Activated T-cell treated with anti-CD3 and anti-CD28 coated beads for 1 hour (primary cell): ENCODE results near the gene CRHBP.
"Not testable (repeated sequence)": the region's sequence is repeated elsewhere in the genome, so short reads cannot be mapped to it uniquely, and the experiment has no call there.

Experiments used
- DNase-seq: peaks from one replicate; pipeline ENCODE4 v3.0.0-alpha.2; 2020; ENCODE audit warnings: low read depth

Gene CRHBP

GRCh38 chr5:76952795-76953536, at the start of gene CRHBP:
CRHBP (plus strand) TSS chr5:76953045; CDS start chr5:76953135, 90 bp downstream.
- DNase-seq: no peak

GRCh38 chr5:76908166-76908565, 44.7 kb upstream of the CRHBP start:
- no peak for DNase-seq

- not testable (repeated sequence) for DNase-seq
These were observed 42.4 kb upstream of the CRHBP start for GRCh38 chr5:76910344-76910933.

GRCh38 chr5:76914671-76915070, 38.2 kb upstream of the CRHBP start:
- not testable (repeated sequence) for DNase-seq

- no peak for DNase-seq
These were observed 34.3 kb upstream of the CRHBP start for GRCh38 chr5:76918539-76918938.

- no peak for DNase-seq
These were observed 32.4 kb upstream of the CRHBP start for GRCh38 chr5:76920491-76920890.

- no peak for DNase-seq
These were observed 26.3 kb upstream of the CRHBP start for GRCh38 chr5:76926329-76927105.

- no peak for DNase-seq
These were observed 24.9 kb upstream of the CRHBP start for GRCh38 chr5:76927961-76928360.

GRCh38 chr5:76930083-76930482, 22.8 kb upstream of the CRHBP start:
- no peak for DNase-seq

- no peak for DNase-seq
These were observed 14.7 kb upstream of the CRHBP start for GRCh38 chr5:76938177-76938576.

- DNase-seq: no peak
These were observed 11.8 kb upstream of the CRHBP start for GRCh38 chr5:76941000-76941399.

GRCh38 chr5:76941442-76941841, 11.4 kb upstream of the CRHBP start:
- DNase-seq: no peak

- no peak for DNase-seq
These were observed 10.3 kb upstream of the CRHBP start for GRCh38 chr5:76942581-76942980.

- DNase-seq: no peak
These were observed 9.8 kb upstream of the CRHBP start for GRCh38 chr5:76943006-76943405.

- DNase-seq: no peak
These were observed 8.2 kb upstream of the CRHBP start for GRCh38 chr5:76944638-76945037.

GRCh38 chr5:76945238-76945637, 7.6 kb upstream of the CRHBP start:
- DNase-seq: not testable (repeated sequence)

- no peak for DNase-seq
These were observed 6.8 kb upstream of the CRHBP start for GRCh38 chr5:76946090-76946489.

GRCh38 chr5:76947082-76947503, 5.8 kb upstream of the CRHBP start:
- DNase-seq: no peak

- DNase-seq: no peak
These were observed 922 bp downstream of the CRHBP start for GRCh38 chr5:76953551-76954382.

- DNase-seq: no peak
These were observed 1.5 kb downstream of the CRHBP start for GRCh38 chr5:76954383-76954763.

- no peak for DNase-seq
These were observed 3.2 kb downstream of the CRHBP start for GRCh38 chr5:76956033-76956432.
